Measurements from ENCODE around the gene MANEAL.

MANEAL gene

DNA sequence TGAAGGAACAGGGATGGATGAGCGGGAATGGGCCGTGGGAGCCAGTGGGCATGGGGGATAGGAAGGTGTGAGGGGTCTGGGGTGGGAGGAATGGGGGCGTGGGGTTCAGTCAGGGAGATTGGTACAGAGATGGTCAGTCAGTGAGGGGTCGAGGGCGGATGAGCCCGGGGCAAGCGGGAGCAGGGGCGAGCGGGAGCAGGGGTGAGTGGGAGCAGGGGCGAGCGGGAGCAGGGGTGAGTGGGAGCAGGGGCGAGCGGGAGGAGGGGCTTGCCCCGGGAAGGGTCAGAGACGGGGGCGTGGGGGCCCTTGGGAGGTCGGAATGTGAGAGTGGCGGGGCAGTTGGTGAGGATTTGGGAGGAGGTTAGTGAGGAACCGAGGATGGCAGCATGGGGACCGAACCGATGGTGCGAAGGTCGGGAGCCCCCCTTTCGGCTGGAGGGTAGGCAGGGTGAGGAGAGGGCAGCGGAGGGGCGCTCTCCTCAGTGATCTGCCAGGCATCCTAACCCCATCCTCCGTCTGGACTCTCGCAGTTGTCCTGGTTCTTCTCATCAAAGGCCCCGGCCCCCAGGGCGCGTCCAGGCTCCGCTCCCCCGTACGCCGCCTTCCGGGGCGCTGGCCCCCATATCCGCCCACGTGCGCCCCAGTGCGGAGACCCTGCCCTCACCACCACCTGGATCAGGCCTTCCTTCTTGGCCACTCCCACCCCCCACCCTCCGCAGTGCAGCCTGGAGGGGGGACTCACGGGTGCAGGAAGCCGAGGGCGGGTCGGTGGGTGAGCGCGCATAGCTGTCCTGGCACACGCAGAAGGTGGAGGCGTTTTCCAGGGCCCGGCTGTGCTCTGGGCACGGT is 40.0 kb upstream of the MANEAL start:
- CTCF ChIA-PET, result no interaction called here
- POLR2A ChIA-PET, result no interaction called here
- TF ChIP-seq, protein P1, sequence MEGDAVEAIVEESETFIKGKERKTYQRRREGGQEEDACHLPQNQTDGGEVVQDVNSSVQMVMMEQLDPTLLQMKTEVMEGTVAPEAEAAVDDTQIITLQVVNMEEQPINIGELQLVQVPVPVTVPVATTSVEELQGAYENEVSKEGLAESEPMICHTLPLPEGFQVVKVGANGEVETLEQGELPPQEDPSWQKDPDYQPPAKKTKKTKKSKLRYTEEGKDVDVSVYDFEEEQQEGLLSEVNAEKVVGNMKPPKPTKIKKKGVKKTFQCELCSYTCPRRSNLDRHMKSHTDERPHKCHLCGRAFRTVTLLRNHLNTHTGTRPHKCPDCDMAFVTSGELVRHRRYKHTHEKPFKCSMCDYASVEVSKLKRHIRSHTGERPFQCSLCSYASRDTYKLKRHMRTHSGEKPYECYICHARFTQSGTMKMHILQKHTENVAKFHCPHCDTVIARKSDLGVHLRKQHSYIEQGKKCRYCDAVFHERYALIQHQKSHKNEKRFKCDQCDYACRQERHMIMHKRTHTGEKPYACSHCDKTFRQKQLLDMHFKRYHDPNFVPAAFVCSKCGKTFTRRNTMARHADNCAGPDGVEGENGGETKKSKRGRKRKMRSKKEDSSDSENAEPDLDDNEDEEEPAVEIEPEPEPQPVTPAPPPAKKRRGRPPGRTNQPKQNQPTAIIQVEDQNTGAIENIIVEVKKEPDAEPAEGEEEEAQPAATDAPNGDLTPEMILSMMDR (IDR thresholded peaks at IDR 0.05; ENCODE audit: insufficient read depth, low read length, missing control alignments), result no peak
- no peak overlapping the region for H3K4me3 ChIP-seq (ENCODE audit: low read depth, low read length)
- DNase-seq (ENCODE audit: low read depth, low spot score), result no peak

- no peak for DNase-seq (ENCODE audit: low read depth, low spot score)
- TF ChIP-seq, protein P1 (IDR thresholded peaks at IDR 0.05; ENCODE audit: insufficient read depth, low read length, missing control alignments), result no peak
- CTCF ChIA-PET, result no interaction called here
- H3K4me3 ChIP-seq (ENCODE audit: low read depth, low read length), result no peak overlapping the region
- POLR2A ChIA-PET, result no interaction called here
Observed at GRCh38 chr1:37755290-37755689, 38.4 kb upstream of the MANEAL start.

- ChIA-PET CTCF (no interaction called here), POLR2A (no interaction called here)
- H3K4me3 ChIP-seq (ENCODE audit: low read depth, low read length), result no peak overlapping the region
- TF ChIP-seq, protein P1 (IDR thresholded peaks at IDR 0.05; ENCODE audit: insufficient read depth, low read length, missing control alignments), result no peak
- DNase-seq (ENCODE audit: low read depth, low spot score), result no peak
Observed at GRCh38 chr1:37755951-37756560, 37.6 kb upstream of the MANEAL start.

GRCh38 chr1:37759451-37759850 is 34.2 kb upstream of the MANEAL start:
- no peak overlapping the region for H3K4me3 ChIP-seq (ENCODE audit: low read depth, low read length)
- ChIA-PET CTCF (interaction anchor here (0.8 to 1.6 kb wide), 2 partner anchors 10 to 52 kb away, joined by 3 to 4 read pairs; no protein-coding TSS in a partner anchor), POLR2A (interaction anchor here (0.7 kb wide), 1 partner anchor 274 kb away, joined by 3 read pairs; no protein-coding TSS in a partner anchor)
- TF ChIP-seq, protein P1 (IDR thresholded peaks at IDR 0.05; ENCODE audit: insufficient read depth, low read length, missing control alignments), result no peak
- no peak for DNase-seq (ENCODE audit: low read depth, low spot score)

- DNase-seq (ENCODE audit: low read depth, low spot score), result no peak
- CTCF ChIA-PET, result no interaction called here
- POLR2A ChIA-PET, result no interaction called here
- no peak overlapping the region for H3K4me3 ChIP-seq (ENCODE audit: low read depth, low read length)
- TF ChIP-seq, protein P1 (IDR thresholded peaks at IDR 0.05; ENCODE audit: insufficient read depth, low read length, missing control alignments), result no peak
Observed at GRCh38 chr1:37761416-37762095, 32.1 kb upstream of the MANEAL start.

GRCh38 chr1:37762516-37762915 is 31.1 kb upstream of the MANEAL start:
- TF ChIP-seq, protein P1 (IDR thresholded peaks at IDR 0.05; ENCODE audit: insufficient read depth, low read length, missing control alignments), result no peak
- DNase-seq (ENCODE audit: low read depth, low spot score), result no peak
- CTCF ChIA-PET, result no interaction called here
- POLR2A ChIA-PET, result no interaction called here
- no peak overlapping the region for H3K4me3 ChIP-seq (ENCODE audit: low read depth, low read length)

Measured in AG04449 (cell line).